H9 (cell line): ENCODE data around the gene ACP4. TPM values are rescaled to one million over a fixed set of nuclear protein-coding genes. Genes with fewer than 3 reads are reported as not detected.
"Not testable (repeated sequence)": the region's sequence is repeated elsewhere in the genome, so short reads cannot be mapped to it uniquely, and the experiment has no call there.

Experiments used
- DNase-seq: peaks from one replicate; pipeline ENCODE4 v3.0.0-alpha.2; 2017
- H2AFZ ChIP-seq: one replicate; pipeline ENCODE4 v1.6.1; 2013; ENCODE audit warnings: mild to moderate bottlenecking, low read length, control low read depth, moderate library complexity
- H2AK5ac ChIP-seq: 2 replicates; pipeline ENCODE4 v1.6.1; 2013; ENCODE audit warnings: low read length, control low read depth, mixed read lengths; ENCODE audit not compliant: insufficient read length
- H2BK120ac ChIP-seq: one replicate; pipeline ENCODE4 v1.6.1; 2013; ENCODE audit warnings: low read depth, mild to moderate bottlenecking, low read length, control low read depth, inconsistent platforms; ENCODE audit not compliant: poor library complexity, severe bottlenecking
- H2BK12ac ChIP-seq: 2 replicates; pipeline ENCODE4 v1.6.1; 2013; ENCODE audit warnings: low read length, control low read depth, mixed read lengths, low read depth; ENCODE audit not compliant: insufficient read length
- H2BK15ac ChIP-seq: 2 replicates; pipeline ENCODE4 v1.6.1; 2013; ENCODE audit warnings: low read depth, low read length, control low read depth
- H2BK20ac ChIP-seq: one replicate; pipeline ENCODE4 v1.6.1; 2013; ENCODE audit warnings: low read depth, mild to moderate bottlenecking, low read length, control low read depth, inconsistent platforms; ENCODE audit not compliant: poor library complexity, severe bottlenecking
- H2BK5ac ChIP-seq: 2 replicates; pipeline ENCODE4 v1.6.1; 2013; ENCODE audit warnings: low read length, control low read depth, mixed read lengths; ENCODE audit not compliant: insufficient read length
- H3K14ac ChIP-seq: 2 replicates; pipeline ENCODE4 v1.6.1; 2013; ENCODE audit warnings: low read length, control low read depth; ENCODE audit not compliant: insufficient read depth
- H3K18ac ChIP-seq: 2 replicates; pipeline ENCODE4 v1.6.1; 2013; ENCODE audit warnings: low read depth, mild to moderate bottlenecking, mixed read lengths, low read length, control low read depth; ENCODE audit not compliant: insufficient read length
- H3K23ac ChIP-seq: 2 replicates; pipeline ENCODE4 v1.6.1; 2013; ENCODE audit warnings: low read length, control low read depth, mixed read lengths, low read depth; ENCODE audit not compliant: insufficient read length
- H3K23me2 ChIP-seq: 2 replicates; pipeline ENCODE4 v1.6.1; 2013; ENCODE audit warnings: low read depth, mild to moderate bottlenecking, mixed read lengths, low read length, control low read depth; ENCODE audit not compliant: insufficient read length, poor library complexity, severe bottlenecking
- H3K27ac ChIP-seq: 2 replicates; pipeline ENCODE4 v1.5.1; 2013; ENCODE audit warnings: low read length, control low read depth, mixed read lengths, low read depth; ENCODE audit not compliant: insufficient read length
- H3K27me3 ChIP-seq: 2 replicates; pipeline ENCODE4 v1.6.1; 2013; ENCODE audit warnings: low read length, control low read depth, inconsistent platforms; ENCODE audit not compliant: insufficient read depth
- H3K4ac ChIP-seq: 2 replicates; pipeline ENCODE4 v1.6.1; 2013; ENCODE audit warnings: low read depth, mild to moderate bottlenecking, control low read depth, inconsistent platforms, low read length, moderate library complexity
- H3K4me1 ChIP-seq: 2 replicates; pipeline ENCODE4 v1.6.1; 2013; ENCODE audit warnings: low read length, control low read depth, inconsistent platforms; ENCODE audit not compliant: insufficient read depth
- H3K4me2 ChIP-seq: 2 replicates; pipeline ENCODE4 v1.6.1; 2013; ENCODE audit warnings: low read length, control low read depth, mixed read lengths; ENCODE audit not compliant: insufficient read length, insufficient read depth
- H3K56ac ChIP-seq: 2 replicates; pipeline ENCODE4 v1.6.1; 2013; ENCODE audit warnings: low read depth, mild to moderate bottlenecking, mixed read lengths, low read length, control low read depth; ENCODE audit not compliant: insufficient read length
- H3K79me1 ChIP-seq: 2 replicates; pipeline ENCODE4 v1.6.1; 2013; ENCODE audit warnings: low read depth, mild to moderate bottlenecking, moderate library complexity, low read length, control low read depth, inconsistent platforms; ENCODE audit not compliant: insufficient read depth, poor library complexity, severe bottlenecking
- H3K79me2 ChIP-seq: 2 replicates; pipeline ENCODE4 v1.6.1; 2013; ENCODE audit warnings: low read length, control low read depth, inconsistent platforms; ENCODE audit not compliant: insufficient read depth
- H3K9ac ChIP-seq: 2 replicates; pipeline ENCODE4 v1.6.1; 2013; ENCODE audit warnings: low read length, control low read depth, mixed read lengths; ENCODE audit not compliant: insufficient read length; ENCODE audit errors: extremely low read depth
- H3K9me3 ChIP-seq: one replicate; pipeline ENCODE4 v1.6.1; 2013; ENCODE audit warnings: low read depth, low read length, inconsistent platforms; ENCODE audit not compliant: control insufficient read depth
- H3T11ph ChIP-seq: one replicate; pipeline ENCODE4 v1.6.1; 2013; ENCODE audit warnings: mild to moderate bottlenecking, low read length, control low read depth, inconsistent platforms
- H4K20me1 ChIP-seq: one replicate; pipeline ENCODE4 v1.6.1; 2013; ENCODE audit not compliant: control insufficient read depth, insufficient read length, insufficient read depth
- H4K5ac ChIP-seq: 2 replicates; pipeline ENCODE4 v1.6.1; 2013; ENCODE audit warnings: low read depth, mild to moderate bottlenecking, mixed read lengths, low read length, control low read depth; ENCODE audit not compliant: insufficient read length
- H4K8ac ChIP-seq: replicated peaks from 2 replicates; pipeline ENCODE4 v1.6.1; 2013; ENCODE audit warnings: low read length, control low read depth, mixed read lengths, low read depth; ENCODE audit not compliant: insufficient read length
- H4K91ac ChIP-seq: 2 replicates; pipeline ENCODE4 v1.6.1; 2013; ENCODE audit warnings: low read depth, mild to moderate bottlenecking, moderate library complexity, mixed read lengths, low read length, control low read depth; ENCODE audit not compliant: insufficient read length
- H3K27ac Mint-ChIP-seq, 3 experiments: 2 replicates in 2 of 3; 3 replicates in 1 of 3; pipeline ENCODE4 v1.8.0; 2020 to 2021; ENCODE audit warnings: mixed read lengths in 3 of 3, mild to moderate bottlenecking in 1 of 3, moderate library complexity in 1 of 3
- H3K27me3 Mint-ChIP-seq: 2 replicates; pipeline ENCODE4 v1.8.0; 2021; ENCODE audit warnings: low read depth, mild to moderate bottlenecking, moderate library complexity, mixed read lengths
- H3K36me3 Mint-ChIP-seq, 3 experiments: 2 replicates in 2 of 3; 3 replicates in 1 of 3; pipeline ENCODE4 v1.8.0; 2020 to 2021; ENCODE audit warnings: low read depth in 3 of 3, mixed read lengths in 3 of 3; ENCODE audit not compliant: insufficient read depth in 1 of 3
- H3K4me1 Mint-ChIP-seq, 2 experiments: 2 replicates each; pipeline ENCODE4 v1.8.0; 2020; ENCODE audit warnings: mixed read lengths in 2 of 2
- H3K4me3 Mint-ChIP-seq, 2 experiments: 2 replicates in 1 of 2; 3 replicates in 1 of 2; pipeline ENCODE4 v1.8.0; 2020 to 2021; ENCODE audit warnings: mild to moderate bottlenecking in 2 of 2, mixed read lengths in 2 of 2, moderate library complexity in 1 of 2
- H3K9me3 Mint-ChIP-seq, 2 experiments: 2 replicates in 1 of 2; 3 replicates in 1 of 2; pipeline ENCODE4 v1.8.0; 2020; ENCODE audit warnings: mild to moderate bottlenecking in 2 of 2, mixed read lengths in 2 of 2, moderate library complexity in 1 of 2
- whole genome bisulfite sequencing: extraction: QIAGEN DNeasy Blood & Tissue Kit; methylation state at CpG from one replicate; pipeline ENCODE4 v1.1.7; 2013; ENCODE audit warnings: missing lambda C conversion rate, low lambda C conversion rate, mixed read lengths; ENCODE audit not compliant: insufficient read length; ENCODE audit errors: extremely low coverage; 5-methylcytosine and 5-hydroxymethylcytosine counted together
- total RNA-seq: library from RNA; stranded (reverse); gene quantifications from 2 replicates; pipeline ENCODE4 v1.2.1, GENCODE V29; 2021

The ACP4 gene
- total RNA-seq, 1 experiment from 2014 or later = not detected

DNA sequence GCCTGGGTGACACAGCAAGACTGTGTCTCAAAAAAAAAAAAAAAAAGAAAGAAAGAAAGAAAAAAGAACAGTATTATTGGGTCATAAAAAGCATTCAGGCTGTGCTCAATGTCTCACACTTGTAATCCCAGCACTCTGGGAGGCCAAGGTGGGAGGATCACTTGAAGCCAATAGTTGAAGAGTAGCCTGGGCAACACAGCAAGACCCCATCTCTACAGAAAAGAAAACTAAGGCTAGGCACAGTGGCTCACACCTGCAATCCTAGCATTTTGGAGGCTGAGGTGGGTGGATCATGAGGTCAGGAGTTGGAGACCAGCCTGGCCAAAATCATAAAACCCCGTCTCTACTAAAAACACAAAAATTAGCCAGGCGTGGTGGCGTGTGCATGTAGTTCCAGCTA lies 32.6 kb upstream of the ACP4 start:
- H3K23ac ChIP-seq, H4K91ac ChIP-seq, H3K23me2 ChIP-seq, H3K4me1 ChIP-seq, H3K27ac Mint-ChIP-seq, H3K4me3 Mint-ChIP-seq, H2BK15ac ChIP-seq, H3K56ac ChIP-seq, H2BK12ac ChIP-seq, H3K9ac ChIP-seq, H4K8ac ChIP-seq, H3K4me2 ChIP-seq, DNase-seq, H2BK5ac ChIP-seq, H3K79me1 ChIP-seq, H3K27me3 ChIP-seq, H3K79me2 ChIP-seq, H3K18ac ChIP-seq, H4K5ac ChIP-seq, H2BK20ac ChIP-seq, H3K14ac ChIP-seq, H3K4ac ChIP-seq, H4K20me1 ChIP-seq, H3K27ac ChIP-seq, H2AK5ac ChIP-seq, H3K4me1 Mint-ChIP-seq, H3K36me3 Mint-ChIP-seq, H2BK120ac ChIP-seq, H3K9me3 Mint-ChIP-seq, H2AFZ ChIP-seq, H3K9me3 ChIP-seq, H3T11ph ChIP-seq: not testable (repeated sequence)
- no CpG with 5 or more reads among the region's 3 CpGs for WGBS
- peaks cover 55% of the 10 kb centered on the region for H3K27me3 Mint-ChIP-seq

DNA sequence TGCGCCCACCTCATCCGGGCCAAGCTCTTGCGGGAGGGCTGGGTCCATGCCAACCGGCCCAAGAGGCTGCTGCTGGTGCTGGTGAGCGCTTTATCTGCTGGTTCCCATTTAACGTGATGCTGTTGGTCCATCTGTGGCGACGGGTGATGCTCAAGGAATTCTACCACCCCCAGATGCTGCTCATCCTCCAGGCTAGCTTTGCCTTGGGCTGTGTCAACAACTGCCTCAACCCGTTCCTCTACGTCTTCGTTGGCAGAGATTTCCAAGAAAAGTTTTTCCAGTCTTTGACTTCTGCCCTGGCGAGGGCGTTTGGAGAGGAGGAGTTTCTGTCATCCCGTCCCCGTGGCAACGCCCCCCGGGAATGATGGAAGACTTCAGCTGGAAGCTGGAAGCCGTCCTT lies 31.1 kb upstream of the ACP4 start:
- not testable (repeated sequence) for H3T11ph ChIP-seq, H3K79me2 ChIP-seq, H3K56ac ChIP-seq, H3K4me1 ChIP-seq, H2AFZ ChIP-seq, H3K23me2 ChIP-seq, H3K23ac ChIP-seq, H3K79me1 ChIP-seq, H2AK5ac ChIP-seq, H3K4me2 ChIP-seq, H3K14ac ChIP-seq, H4K91ac ChIP-seq, H2BK5ac ChIP-seq, DNase-seq, H4K20me1 ChIP-seq, H2BK20ac ChIP-seq, H3K18ac ChIP-seq, H4K5ac ChIP-seq, H4K8ac ChIP-seq, H3K9ac ChIP-seq, H2BK15ac ChIP-seq, H3K36me3 Mint-ChIP-seq, H3K9me3 Mint-ChIP-seq, H3K27me3 ChIP-seq, H2BK120ac ChIP-seq, H3K9me3 ChIP-seq, H2BK12ac ChIP-seq, H3K27ac ChIP-seq, H3K4ac ChIP-seq, H3K4me3 Mint-ChIP-seq, H3K4me1 Mint-ChIP-seq, H3K27ac Mint-ChIP-seq
- H3K27me3 Mint-ChIP-seq = peaks cover 50% of the 10 kb centered on the region
- no CpG with 5 or more reads among the region's 18 CpGs for WGBS
